Fibroblast of upper back skin (primary cell): ENCODE results near the gene PRRG3.

Experiments
- DNase-seq: peaks from one replicate; pipeline ENCODE4 v3.0.0-alpha.2; 2013

The PRRG3 gene

DNA sequence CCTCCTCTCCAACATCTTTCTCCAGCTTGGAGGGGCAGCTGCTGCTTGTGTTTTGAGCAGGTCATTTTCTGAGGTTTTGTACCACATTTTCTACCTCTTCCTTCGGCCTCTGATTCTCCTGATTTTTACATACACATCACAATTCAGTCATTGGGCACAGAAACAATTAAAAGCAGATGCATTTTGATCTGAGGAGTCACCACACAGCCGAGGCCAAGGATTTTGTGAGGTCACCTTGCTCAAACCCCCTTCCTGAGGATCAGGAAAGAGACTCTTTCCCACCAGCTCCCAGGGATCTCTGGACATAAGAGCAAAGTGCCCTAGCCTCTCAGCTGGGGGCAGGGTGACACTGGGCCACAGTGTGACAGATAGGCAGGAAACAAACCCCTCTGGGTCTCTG lies 15.2 kb downstream of the PRRG3 start:
- peak; percentile 17 for DNase-seq

DNA sequence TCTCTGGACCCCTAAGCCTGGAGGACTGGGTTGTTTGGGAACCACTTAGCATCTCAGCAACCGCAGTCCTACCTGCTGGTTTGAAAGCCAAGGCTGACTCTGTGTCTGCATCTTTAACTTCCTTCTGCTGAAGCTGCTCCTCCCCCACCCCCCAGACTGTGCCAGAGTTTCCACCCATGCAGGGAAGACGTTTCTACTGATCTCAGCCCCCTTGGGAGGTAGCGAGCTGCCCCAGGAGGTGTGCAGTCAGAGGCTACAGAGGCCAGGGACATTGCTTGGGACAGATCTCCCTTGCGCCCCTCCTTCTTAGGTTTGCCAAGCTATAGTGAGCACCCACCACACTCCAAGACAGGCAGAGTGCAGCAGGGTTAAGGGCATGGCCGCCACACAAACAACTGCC lies 15.9 kb downstream of the PRRG3 start:
- no peak for DNase-seq

DNA sequence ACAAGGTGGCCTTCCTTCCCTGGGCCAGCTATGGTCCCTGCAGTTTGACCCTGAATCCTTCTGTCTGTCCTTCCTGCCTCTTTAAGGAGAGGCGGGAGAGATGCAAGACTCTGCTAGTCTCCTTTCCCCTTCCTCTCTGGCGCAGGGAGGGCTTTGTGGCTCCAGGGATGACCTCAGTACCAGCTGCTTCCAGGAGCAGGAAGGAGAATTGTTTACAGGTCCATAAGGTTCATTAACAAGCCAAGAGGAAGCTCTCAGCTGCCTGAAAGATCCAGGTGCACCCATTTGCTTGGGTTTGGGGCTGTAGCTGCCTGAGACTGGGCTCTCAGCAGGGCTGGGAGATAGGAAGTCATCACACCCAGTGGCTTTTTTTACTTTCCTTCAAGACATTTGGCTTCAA lies 16.5 kb downstream of the PRRG3 start:
- DNase-seq = no peak

DNA sequence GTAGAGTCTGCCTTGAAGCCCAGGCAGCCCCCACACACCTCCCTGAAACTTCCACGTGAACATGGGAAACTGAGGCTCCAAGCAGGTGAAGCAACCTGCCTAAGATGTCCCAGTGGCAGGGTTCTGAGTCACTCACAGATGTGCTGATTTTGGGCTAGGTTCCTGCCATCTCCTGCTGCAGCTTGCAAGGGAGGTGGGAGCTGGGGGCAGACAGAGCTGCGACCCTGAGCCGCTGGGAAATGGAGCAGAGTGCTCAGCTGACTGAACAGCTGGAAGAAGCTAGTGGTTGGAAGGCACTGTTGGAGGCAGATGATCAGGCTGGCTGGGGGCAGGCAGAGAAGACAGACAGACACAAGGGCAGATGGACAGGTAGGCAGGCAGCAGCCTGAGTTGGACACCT lies 17.0 kb downstream of the PRRG3 start:
- DNase-seq = no peak

DNA sequence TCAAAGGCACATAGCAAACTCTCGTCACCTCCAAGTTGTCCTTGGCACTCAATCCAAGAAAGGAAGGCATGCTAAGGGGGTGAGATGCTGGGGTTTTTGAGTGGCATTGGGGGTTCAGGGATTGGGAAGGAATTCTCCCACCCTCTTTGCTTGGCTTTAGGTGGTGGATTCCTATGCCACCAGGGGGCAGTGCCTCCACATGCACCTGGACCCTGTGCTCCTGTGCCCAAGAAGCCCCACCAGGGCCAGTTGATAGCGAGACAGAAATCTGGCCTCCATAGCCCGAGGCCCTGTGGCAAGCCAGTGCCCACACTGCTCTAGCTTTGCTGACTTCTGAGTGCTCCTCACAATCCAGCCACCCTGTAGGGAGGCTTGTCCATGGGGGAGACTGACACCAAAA lies 18.6 kb downstream of the PRRG3 start:
- DNase-seq = no peak

DNA sequence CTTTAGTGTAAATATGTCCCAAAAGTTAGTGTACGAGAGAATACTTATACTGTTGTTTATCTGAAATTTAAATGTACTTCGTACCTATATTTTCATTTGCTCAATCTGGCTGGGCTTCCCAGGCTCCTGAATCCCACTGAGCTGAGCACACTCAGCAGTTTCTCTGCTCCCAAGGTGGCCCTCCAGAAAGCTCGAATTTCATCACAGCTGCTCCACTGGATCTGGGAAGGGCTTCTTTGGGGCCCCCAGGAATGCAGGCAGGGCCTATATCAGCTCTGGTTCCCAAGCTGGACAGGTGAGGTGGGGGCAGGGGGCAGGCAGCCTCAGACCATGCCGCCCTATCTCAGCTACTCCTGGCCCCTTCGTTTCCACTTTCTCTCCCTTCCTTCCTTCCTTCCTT lies 19.1 kb downstream of the PRRG3 start:
- no peak for DNase-seq

DNA sequence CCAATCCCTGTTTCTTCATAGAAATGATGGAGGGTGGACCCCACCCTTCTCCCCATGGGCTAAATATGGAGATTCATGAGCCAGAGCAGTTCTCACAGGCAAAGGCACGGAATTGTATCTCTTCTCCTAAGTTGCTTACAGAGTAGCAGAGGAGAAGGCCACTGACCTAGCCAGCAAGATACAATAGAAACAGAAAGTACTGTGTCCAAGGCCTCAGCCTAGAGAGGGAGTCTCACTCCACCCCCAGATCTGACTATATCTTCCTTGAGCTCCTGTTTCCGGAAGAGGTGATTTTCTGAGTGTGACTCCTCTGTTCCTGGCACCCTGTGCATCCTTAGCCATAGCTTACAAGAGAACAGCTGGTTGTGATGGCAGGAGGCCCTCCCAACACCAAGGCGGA lies 20.5 kb downstream of the PRRG3 start, which contains the start of gene FATE1:
FATE1 (plus strand) TSS at position 284 of the 400 bp plus-strand sequence; CDS start at position 369, 85 bp downstream.
- no peak for DNase-seq

DNA sequence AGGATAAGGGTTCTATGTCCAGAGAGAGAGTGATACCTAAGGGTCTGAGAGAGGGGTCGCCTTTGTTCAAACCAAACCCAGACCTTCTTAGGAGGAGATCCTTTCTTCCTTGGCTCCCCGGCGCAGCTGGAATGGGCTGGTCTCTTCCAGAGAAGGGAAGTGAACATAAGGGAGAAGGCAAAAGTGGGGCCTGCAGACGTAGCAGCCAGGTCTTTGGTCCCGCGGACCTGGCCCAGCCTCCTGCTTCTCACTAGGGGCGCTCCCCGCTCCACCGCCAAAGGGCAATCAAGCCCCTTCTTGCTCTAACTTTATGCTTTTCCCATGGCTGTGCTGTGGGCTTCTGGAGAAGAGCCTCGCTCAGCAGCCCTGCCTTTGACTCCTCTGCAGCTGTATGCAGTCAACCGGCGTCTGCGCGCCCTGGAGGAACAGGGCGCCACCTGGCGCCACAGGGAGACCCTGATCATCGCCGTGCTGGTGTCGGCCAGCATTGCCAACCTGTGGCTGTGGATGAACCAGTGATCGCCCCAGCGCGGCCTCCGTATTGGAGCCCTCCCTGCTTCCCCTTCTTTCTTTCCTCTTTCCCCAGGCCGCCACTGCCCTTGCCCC lies 27.1 kb downstream of the PRRG3 start:
- peak; percentile 27 for DNase-seq

DNA sequence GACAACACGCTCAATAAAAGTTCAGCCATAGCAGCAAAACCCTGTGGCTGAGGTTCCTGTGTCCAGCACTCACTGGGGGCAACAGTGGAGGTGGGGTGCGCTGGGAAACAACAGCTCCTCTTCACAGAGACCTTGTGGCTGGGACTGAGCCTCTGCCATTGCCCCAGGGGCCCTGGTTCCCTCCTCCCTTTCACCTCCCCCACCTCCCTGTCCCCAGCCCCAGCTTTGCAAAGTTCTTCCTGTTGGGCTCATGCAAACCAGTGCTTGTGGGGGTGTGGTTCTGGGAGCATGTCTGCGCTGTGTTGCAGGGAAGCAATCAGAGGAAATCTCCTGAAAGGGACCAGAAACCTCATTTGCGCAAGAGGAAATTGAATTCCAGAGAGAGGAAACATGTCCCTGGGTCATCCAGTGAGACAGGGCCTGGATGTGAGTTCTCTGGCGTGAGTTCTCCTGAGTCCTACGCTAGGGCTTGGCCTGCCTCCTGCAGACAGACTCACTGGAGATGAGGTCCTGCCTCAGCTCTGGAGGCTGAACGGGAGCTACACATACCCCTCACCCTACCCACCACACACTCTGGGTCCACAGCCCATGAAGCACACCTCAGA lies 28.0 kb downstream of the PRRG3 start:
- no peak for DNase-seq

DNA sequence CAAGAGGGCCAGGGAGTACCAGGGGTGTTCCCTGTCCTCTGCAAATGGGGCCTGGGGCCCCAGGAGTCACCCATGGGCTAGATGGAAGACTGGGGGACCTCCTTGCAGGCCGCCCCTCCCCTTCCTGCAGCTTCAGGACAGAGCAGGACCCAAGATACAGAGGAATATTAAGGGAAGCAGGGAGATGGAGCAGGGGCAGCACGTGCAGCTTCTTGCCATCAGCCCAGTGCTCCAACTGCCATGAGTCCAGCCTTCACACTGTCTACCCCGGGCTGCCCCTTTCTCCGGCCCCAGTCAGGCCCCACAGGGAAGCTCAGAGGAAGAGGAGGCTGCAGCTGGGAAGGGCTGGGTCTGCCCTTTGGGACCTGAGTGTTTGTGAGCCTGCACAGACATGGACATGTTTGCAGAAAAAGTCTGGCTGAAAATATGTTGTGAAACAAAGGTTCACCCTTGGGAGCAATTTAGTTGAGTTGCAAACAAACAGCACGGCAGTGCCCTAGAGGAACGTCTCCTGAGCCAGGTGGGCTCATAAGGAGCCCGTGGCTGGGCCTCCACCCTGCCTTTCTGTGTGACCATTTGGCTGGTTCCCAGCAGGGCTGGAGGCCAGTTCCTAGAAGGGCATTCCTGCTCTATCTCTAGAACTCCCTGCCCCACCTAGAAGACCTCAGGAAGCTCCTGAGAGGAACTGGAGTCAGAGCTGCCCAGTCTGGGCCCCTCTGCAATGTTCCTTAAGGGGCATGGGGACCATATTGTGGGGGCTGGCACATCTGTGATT lies 29.5 kb downstream of the PRRG3 start:
- no peak for DNase-seq

DNA sequence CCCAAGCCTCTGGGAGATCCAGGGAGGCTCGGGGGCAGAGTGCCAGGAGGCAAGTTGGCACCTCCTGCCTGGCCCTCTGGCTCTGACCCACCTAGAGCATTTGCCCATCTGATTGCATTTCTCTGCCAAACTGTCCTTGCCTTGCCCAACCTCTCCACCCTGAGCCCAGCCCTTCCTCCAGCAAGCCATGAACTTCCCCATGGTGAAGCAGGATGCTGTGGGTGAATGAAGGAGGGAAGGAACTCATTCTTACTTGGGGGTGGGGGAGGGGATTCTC lies 30.0 kb downstream of the PRRG3 start:
- DNase-seq = no peak

DNA sequence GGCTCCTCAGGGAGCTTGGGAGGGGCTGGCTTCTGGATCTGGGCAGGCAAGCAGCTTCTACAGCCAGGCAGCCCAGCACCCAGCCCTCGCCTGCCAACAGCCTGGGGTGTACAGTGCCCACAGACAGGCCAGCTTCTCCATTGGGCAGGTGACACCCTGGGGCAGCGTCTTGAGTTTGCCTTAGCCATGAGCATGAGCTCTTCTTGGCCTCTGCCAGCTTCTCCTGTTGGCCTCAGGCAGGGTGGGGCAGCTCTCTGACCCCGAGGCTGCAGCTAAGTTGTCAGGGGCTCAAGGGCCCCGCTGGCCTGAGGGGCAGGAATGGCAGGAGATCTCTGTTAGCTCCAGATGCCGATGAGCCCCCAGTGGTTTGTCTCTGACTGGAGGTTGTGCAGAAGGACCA lies 31.5 kb downstream of the PRRG3 start:
- DNase-seq = no peak

DNA sequence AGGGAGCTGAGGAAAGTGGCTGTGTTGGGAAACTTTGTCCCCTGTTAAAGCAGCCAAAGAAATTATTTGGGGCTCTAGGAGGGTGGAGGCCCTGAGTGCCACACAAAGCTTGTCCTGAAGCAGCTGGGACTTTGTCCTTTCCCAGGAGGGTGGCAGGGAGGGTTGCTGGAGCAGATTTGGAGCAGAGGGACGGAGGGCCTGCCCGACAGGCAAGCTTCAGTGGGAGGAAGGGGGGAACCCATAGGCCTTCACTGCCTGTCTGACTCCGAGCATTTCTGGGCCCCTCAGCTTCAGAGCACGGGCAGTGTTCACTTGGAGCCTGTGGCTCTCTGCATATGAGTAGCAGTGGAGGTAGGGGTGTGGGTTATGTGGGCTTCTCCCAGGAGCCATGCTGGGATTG lies 32.1 kb downstream of the PRRG3 start:
- DNase-seq = no peak

DNA sequence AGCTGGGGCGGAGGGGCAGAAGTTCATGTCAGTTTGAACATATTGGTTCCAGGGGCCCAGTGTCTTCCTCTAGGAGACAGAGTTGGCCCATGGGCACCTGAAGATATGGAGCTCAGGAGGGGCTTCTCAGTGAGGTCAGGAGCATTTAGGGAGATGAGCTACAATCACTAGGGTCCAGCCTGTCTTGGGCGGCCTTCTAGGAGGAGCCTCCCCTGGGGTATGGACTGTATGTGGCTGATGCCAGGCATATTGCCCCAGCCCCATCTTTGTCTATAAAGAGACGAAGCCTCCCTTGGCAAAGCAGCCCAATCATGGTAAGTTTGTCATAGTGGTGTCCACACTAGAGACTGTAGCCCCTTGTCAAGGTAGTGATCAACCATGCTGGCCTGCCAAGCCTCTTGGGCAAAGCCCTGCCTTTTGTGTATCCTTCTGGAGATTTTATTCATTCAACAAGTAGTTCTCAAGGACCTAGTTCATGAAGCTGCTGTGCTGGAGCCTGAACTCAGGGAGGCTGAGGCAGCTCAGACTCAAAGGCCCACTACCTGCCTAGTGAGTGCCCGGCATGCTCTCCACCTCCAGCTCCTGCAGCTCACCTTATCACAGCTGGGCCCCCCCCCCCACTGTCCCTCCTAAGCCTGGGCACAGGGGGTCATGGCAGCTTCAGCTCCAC lies 33.9 kb downstream of the PRRG3 start:
- no peak for DNase-seq

DNA sequence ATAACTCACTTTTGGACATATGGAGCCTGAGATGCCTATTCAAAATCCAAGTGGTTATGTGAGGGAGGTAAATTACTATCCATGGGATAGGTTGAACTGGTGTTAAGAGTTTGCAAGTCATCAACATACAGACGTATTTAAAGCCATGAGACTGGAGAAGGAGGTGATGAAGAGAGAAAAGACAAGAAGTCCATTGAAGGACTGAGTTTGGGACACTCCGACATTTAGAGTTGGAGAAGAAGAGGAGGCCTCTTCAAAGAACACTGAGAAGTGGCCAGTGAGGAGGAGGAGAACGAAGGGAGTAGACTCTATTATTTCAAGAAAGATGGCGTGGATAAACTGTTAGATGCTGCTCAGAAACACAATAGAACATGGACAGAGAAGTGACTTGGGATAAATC lies 39.2 kb downstream of the PRRG3 start, which contains the start of gene CNGA2:
CNGA2 (plus strand) TSS at position 301 of the 400 bp plus-strand sequence. CDS start 3,738 bp downstream, outside the sequence.
- no peak for DNase-seq

DNA sequence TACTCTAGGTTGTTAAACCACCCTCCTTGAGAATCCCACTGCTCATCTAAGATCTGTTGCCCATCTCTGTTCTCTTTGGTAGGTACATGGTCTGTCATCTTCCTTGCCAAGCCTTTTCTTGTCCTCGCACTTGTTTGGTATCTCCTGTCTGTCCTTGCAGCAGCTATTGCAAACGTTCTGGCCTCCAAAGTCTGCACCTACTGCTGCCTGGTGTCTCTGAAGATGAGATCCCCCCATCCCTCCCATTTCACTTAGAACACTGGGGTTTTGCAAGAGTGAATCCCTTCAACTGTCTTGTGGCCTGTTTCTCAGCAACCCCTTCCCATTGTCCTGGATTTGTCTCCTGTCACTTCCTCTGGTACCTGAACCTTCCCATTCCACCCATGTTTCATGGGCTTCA lies 40.0 kb downstream of the PRRG3 start:
- no peak for DNase-seq

DNA sequence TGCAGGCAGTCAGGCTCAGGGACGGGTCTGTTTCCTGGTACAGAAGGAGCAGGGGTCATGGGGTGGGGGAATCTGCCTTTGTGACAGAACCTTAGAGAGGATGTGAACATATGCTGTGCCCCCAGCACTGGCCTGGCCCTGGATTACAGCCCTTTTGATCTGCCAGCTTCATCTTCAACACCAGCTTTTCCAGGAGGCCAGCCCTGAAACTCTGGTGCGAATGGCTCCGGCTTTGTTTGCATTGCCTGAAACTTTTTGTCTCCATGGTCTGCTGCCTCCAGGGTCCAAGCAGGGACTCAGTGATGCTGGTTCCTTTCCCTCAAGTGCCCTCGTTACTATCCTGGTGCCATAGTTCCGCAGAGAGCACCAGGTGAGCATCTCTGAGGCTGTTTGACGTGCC lies 41.4 kb downstream of the PRRG3 start:
- no peak for DNase-seq

DNA sequence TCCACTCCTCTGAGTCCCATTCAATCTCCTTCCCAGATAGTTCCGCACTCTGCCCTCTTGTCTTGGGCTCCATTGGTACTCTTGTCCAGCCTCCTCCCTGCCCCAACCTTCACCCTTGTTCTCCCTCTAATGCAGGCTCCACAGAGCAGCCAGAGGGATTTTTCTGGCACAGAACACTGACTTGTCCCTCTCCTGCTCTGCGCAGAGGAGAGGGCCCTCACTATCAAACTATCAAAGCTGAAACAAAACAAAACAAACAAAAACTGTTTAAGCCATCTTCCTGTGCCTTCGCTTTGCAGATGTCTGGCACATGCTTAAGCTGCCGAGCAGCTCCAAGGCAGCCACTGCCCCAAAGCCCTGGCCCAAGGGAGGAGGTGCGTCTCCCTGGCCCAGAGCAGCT lies 42.2 kb downstream of the PRRG3 start:
- DNase-seq = no peak

DNA sequence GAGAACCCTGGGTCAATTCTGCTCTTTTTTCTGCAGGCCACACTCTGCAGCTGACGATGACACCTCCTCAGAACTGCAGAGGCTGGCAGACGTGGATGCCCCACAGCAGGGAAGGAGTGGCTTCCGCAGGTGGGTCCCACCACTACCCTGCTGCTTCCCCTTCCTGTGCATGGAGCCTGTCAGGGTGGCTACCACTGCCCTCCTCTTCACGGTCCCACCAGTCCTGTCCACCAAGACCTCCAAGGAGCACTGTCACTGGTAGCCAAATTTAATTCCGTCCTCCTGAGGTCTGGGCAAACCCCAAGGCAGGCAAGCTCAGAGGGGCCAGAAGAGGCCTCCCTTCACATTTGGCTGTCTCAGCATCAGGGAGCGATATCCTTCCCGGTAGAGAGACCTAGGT lies 43.5 kb downstream of the PRRG3 start:
- DNase-seq = no peak

DNA sequence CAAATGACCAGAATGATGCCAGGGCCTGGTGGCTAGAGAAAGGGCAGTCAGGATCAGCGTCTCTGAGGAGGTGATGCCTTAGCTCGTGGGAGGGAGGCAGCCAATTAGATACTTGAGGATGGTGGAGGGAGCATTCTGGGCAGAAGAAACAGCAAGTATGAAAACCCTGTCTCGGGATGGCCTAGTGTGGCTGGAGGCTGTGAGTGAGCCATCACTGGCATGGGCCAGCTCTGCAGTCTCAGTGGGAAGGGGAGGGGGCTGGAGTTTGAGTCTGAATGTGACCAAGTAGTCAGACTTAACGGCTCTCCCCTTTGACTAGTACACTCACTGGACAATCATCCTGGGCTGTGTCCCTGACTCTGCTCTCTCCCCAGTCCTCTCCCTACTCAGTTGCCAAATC lies 46.3 kb downstream of the PRRG3 start:
- DNase-seq = no peak

DNA sequence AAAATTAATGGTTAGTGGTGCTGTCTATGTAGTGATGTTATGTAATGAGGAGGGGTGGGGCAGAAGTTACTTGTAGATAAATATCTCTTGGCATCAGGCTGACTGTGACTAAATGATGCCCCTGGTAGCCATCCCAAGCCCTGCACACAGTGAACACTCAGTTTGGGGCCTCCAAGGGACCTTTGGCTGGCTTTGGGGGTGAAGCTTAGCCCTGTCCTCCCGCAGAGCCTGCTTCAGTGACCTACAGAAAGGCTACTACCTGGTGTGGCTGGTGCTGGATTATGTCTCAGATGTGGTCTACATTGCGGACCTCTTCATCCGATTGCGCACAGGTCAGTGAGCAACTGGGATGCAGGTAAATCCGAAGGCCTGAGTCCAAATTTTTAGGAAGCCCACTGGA lies 47.1 kb downstream of the PRRG3 start:
- DNase-seq = no peak

DNA sequence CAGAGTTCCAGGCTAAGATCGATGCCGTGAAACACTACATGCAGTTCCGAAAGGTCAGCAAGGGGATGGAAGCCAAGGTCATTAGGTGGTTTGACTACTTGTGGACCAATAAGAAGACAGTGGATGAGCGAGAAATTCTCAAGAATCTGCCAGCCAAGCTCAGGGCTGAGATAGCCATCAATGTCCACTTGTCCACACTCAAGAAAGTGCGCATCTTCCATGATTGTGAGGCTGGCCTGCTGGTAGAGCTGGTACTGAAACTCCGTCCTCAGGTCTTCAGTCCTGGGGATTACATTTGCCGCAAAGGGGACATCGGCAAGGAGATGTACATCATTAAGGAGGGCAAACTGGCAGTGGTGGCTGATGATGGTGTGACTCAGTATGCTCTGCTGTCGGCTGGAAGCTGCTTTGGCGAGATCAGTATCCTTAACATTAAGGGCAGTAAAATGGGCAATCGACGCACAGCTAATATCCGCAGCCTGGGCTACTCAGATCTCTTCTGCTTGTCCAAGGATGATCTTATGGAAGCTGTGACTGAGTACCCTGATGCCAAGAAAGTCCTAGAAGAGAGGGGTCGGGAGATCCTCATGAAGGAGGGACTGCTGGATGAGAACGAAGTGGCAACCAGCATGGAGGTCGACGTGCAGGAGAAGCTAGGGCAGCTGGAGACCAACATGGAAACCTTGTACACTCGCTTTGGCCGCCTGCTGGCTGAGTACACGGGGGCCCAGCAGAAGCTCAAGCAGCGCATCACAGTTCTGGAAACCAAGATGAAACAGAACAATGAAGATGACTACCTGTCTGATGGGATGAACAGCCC lies 48.6 kb downstream of the PRRG3 start:
- no peak for DNase-seq

DNA sequence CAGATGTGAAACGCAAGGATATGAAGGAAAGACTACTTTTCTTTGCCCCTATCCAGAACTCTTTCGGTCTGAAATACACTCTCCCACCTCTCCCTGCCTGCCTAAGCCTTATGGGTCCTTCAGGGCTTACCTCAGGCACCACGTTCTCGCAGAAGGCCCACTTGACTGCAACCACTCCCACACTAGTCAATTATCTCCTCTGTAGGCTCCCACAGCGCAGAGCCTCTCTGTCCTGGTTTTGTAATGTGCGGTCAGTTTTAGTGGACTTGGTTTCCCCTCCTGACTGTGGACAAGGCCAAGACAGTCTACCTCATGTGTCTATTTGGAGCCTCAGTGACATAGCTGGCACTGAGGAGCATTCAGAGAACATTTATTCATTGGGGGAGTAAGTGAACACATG lies 50.4 kb downstream of the PRRG3 start:
- no peak for DNase-seq
